ENCODE results near the gene RAB21.

DNA sequence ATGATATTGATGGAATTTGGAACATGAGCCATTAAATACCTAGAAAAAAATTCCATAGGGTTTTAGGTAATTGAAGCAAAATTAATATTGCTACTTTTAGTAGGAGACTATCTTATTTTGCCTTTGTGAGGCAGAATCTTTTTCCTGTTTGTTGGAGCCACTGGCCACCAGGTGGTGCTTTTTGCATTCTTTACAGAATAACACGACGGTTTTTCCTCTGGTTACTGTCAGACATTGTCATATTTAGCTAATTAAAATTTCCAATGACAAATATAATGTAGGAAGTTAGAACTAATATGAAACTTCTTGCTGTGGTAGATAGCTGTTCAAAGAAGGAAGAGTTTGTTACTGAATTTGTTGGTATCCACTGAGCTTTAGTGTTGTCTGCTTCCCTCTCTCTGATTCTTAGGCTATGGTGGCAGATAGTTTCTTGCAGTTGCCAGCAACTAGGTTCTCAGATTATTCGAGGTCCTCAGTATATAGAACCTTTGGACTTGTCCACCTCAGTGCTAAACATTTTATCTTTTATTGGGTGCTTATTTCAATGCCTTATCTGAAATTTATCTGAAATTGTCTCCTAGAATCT lies 25.7 kb downstream of the RAB21 start:
- TF ChIP-seq SUZ12 (IDR thresholded peaks at IDR 0.05) (no peak), BHLHE40 (IDR thresholded peaks at IDR 0.05; ENCODE audit: borderline replicate concordance) (no peak), ELF4 (IDR thresholded peaks at IDR 0.05) (no peak), TARDBP (IDR thresholded peaks at IDR 0.05) (no peak), ARNT (IDR thresholded peaks at IDR 0.05) (no peak), HDGF (IDR thresholded peaks at IDR 0.05; ENCODE audit: borderline replicate concordance) (no peak), NFRKB (IDR thresholded peaks at IDR 0.05) (no peak), SP1 (IDR thresholded peaks at IDR 0.05) (no peak), FOXK2 (IDR thresholded peaks at IDR 0.05) (no peak), ZNF384 (IDR thresholded peaks at IDR 0.05) (no peak), FOXM1 (IDR thresholded peaks at IDR 0.05; ENCODE audit: borderline replicate concordance) (no peak), CTBP1 (IDR thresholded peaks at IDR 0.05; ENCODE audit: borderline replicate concordance) (no peak), FOXA1 (IDR thresholded peaks at IDR 0.05) (no peak)
